Measurements from ENCODE around the gene ZNF609. TPM values are rescaled to one million over a fixed set of nuclear protein-coding genes. Genes with fewer than 3 reads are reported as not detected.
A peak's percentile ranks its signal among the peaks of the same experiment; 100 is the strongest.

ZNF609 gene
- total and polyA plus RNA-seq, 4 donors: 4.6 to 18.1 (median 8.0) TPM

- peak; percentile 80 for TF ChIP-seq FOXA1 (IDR thresholded peaks at IDR 0.05)
Observed at GRCh38 chr15:64693134-64693533, 232.8 kb downstream of the ZNF609 start (continued).

GRCh38 chr15:64694816-64695215 lies 234.4 kb downstream of the ZNF609 start:
- no peaks in the 10 kb centered on the region for H3K9me3 ChIP-seq (ENCODE audit: control insufficient read depth in 4 of 4, low read length in 3 of 4)
- peaks cover 3 to 8% (median 5%) of the 10 kb centered on the region in 4 donors for H3K36me3 ChIP-seq (ENCODE audit: control insufficient read depth in 4 of 4, insufficient read depth in 3 of 4, low read depth in 1 of 4, low read length in 3 of 4)
- peak overlapping the region in 1 of 2 donors; percentile 32 for H3K27ac ChIP-seq (ENCODE audit: low read depth in 1 of 2, low read length in 2 of 2)
- DNase-seq (ENCODE audit: low spot score): no peak
- 88% methylated on average over 2 of the region's 2 CpGs for WGBS
- no peak overlapping the region for H3K4me3 ChIP-seq (ENCODE audit: low read depth in 1 of 3, low read length in 3 of 3)
- no peaks in the 10 kb centered on the region for H3K27me3 ChIP-seq (ENCODE audit: control insufficient read depth in 4 of 4, insufficient read depth in 4 of 4, low read length in 3 of 4)
- H3K9ac ChIP-seq (ENCODE audit: low read depth in 1 of 2, low read length in 2 of 2): no peak overlapping the region
- H3K4me1 ChIP-seq (ENCODE audit: control insufficient read depth in 4 of 4, insufficient read depth in 4 of 4, low read length in 3 of 4): peaks cover 6 to 49% (median 43%) of the 10 kb centered on the region in 4 donors
- TF ChIP-seq ATF3 (IDR thresholded peaks at IDR 0.05) (no peak), RAD21 (IDR thresholded peaks at IDR 0.05) (no peak), YY1 (IDR thresholded peaks at IDR 0.05) (no peak), GABPA (IDR thresholded peaks at IDR 0.05 in 1 of 2, conservative IDR thresholded peaks at IDR 0.05 in 1 of 2) (no peak)

- Histone ChIP-seq H3K27ac (ENCODE audit: low read depth in 1 of 2, low read length in 2 of 2) (peak overlapping the region; percentile 16 to 32), H3K36me3 (ENCODE audit: control insufficient read depth in 4 of 4, insufficient read depth in 3 of 4, low read depth in 1 of 4, low read length in 3 of 4) (peaks cover 0 to under 1% (median 0%) of the 10 kb centered on the region in 4 donors), H3K9me3 (ENCODE audit: control insufficient read depth in 4 of 4, low read length in 3 of 4) (no peaks in the 10 kb centered on the region), H3K4me1 (ENCODE audit: control insufficient read depth in 4 of 4, insufficient read depth in 4 of 4, low read length in 3 of 4) (peaks cover 14 to 56% (median 46%) of the 10 kb centered on the region in 4 donors), H3K4me3 (ENCODE audit: low read depth in 1 of 3, low read length in 3 of 3) (no peak overlapping the region), H3K27me3 (ENCODE audit: control insufficient read depth in 4 of 4, insufficient read depth in 4 of 4, low read length in 3 of 4) (no peaks in the 10 kb centered on the region), H3K9ac (ENCODE audit: low read depth in 1 of 2, low read length in 2 of 2) (no peak overlapping the region)
- DNase-seq (ENCODE audit: low spot score): no peak
- TF ChIP-seq FOXA2 (IDR thresholded peaks at IDR 0.05): no peak
- no peak for TF ChIP-seq GABPA (IDR thresholded peaks at IDR 0.05 in 1 of 2, conservative IDR thresholded peaks at IDR 0.05 in 1 of 2)
- no peak for TF ChIP-seq ATF3 (IDR thresholded peaks at IDR 0.05)
- TF ChIP-seq MAX (IDR thresholded peaks at IDR 0.05): no peak
- TF ChIP-seq YY1 (IDR thresholded peaks at IDR 0.05): no peak
- TF ChIP-seq RAD21 (IDR thresholded peaks at IDR 0.05): no peak
- TF ChIP-seq REST (IDR thresholded peaks at IDR 0.05): no peak
- no peak for TF ChIP-seq HNF4G (IDR thresholded peaks at IDR 0.05)
- TF ChIP-seq RXRA (IDR thresholded peaks at IDR 0.05): no peak
- 74% methylated on average over 6 of the region's 6 CpGs for WGBS
Observed at GRCh38 chr15:64695561-64695992, 235.2 kb downstream of the ZNF609 start.

GRCh38 chr15:64696481-64696880 lies 236.1 kb downstream of the ZNF609 start:
- WGBS: 87% methylated on average over 3 of the region's 3 CpGs

More at GRCh38 chr15:64696481-64696880, 236.1 kb downstream of the ZNF609 start:
- H3K36me3 ChIP-seq (ENCODE audit: control insufficient read depth in 4 of 4, insufficient read depth in 3 of 4, low read depth in 1 of 4, low read length in 3 of 4): no peaks in the 10 kb centered on the region
- no peak overlapping the region for H3K27ac ChIP-seq (ENCODE audit: low read depth in 1 of 2, low read length in 2 of 2)
- H3K9ac ChIP-seq (ENCODE audit: low read depth in 1 of 2, low read length in 2 of 2): no peak overlapping the region
- TF ChIP-seq YY1 (IDR thresholded peaks at IDR 0.05) (no peak), ATF3 (IDR thresholded peaks at IDR 0.05) (no peak), NR2F2 (IDR thresholded peaks at IDR 0.05) (no peak), CTCF (IDR thresholded peaks at IDR 0.05; ENCODE audit: low read depth, low read length, missing input control) (no peak), RXRA (IDR thresholded peaks at IDR 0.05) (no peak), FOXA2 (IDR thresholded peaks at IDR 0.05) (no peak), GABPA (IDR thresholded peaks at IDR 0.05 in 1 of 2, conservative IDR thresholded peaks at IDR 0.05 in 1 of 2) (no peak)
- TF ChIP-seq, protein P1, sequence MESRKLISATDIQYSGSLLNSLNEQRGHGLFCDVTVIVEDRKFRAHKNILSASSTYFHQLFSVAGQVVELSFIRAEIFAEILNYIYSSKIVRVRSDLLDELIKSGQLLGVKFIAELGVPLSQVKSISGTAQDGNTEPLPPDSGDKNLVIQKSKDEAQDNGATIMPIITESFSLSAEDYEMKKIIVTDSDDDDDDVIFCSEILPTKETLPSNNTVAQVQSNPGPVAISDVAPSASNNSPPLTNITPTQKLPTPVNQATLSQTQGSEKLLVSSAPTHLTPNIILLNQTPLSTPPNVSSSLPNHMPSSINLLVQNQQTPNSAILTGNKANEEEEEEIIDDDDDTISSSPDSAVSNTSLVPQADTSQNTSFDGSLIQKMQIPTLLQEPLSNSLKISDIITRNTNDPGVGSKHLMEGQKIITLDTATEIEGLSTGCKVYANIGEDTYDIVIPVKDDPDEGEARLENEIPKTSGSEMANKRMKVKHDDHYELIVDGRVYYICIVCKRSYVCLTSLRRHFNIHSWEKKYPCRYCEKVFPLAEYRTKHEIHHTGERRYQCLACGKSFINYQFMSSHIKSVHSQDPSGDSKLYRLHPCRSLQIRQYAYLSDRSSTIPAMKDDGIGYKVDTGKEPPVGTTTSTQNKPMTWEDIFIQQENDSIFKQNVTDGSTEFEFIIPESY (IDR thresholded peaks at IDR 0.05): no peak
- DNase-seq (ENCODE audit: low spot score): no peak
- H3K4me1 ChIP-seq (ENCODE audit: control insufficient read depth in 4 of 4, insufficient read depth in 4 of 4, low read length in 3 of 4): peaks cover 22 to 56% (median 46%) of the 10 kb centered on the region in 4 donors
- H3K27me3 ChIP-seq (ENCODE audit: control insufficient read depth in 4 of 4, insufficient read depth in 4 of 4, low read length in 3 of 4): no peaks in the 10 kb centered on the region
- H3K9me3 ChIP-seq (ENCODE audit: control insufficient read depth in 4 of 4, low read length in 3 of 4): no peaks in the 10 kb centered on the region
- H3K4me3 ChIP-seq (ENCODE audit: low read depth in 1 of 3, low read length in 3 of 3): no peak overlapping the region

All from liver (tissue), 9 donors.